HG02981 (cell line): ENCODE measurements around the gene HLTF.

Source experiments
- ATAC-seq: cut with Tn5 transposase; IDR thresholded peaks from one replicate; pipeline ENCODE4 v1.9.1; 2021; ENCODE audit warnings: mild to moderate bottlenecking, moderate library complexity; ENCODE audit not compliant: unreplicated experiment

HLTF gene

GRCh38 chr3:149020196-149020838 lies 66.0 kb downstream of the HLTF start:
- ATAC-seq = no peak

DNA sequence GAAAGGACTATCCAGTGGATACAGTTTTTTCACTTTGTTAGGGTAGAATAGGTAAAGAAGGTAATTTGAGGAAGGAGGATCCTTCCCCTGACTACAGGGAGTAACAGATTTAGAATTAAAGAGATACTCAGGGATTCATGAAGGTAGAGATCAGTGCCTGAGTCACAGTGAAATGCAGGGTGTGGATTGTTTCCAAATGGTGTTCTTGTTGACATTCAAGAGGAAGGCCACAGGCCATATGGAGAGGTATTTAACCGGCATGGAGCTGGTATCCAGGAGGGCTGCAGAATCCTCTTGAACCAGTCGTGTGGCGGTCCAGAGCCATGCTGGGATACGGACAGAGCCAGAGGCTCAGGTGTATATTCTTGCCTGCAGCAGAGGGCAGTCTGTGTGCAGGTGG lies 66.8 kb downstream of the HLTF start:
- ATAC-seq = no peak

GRCh38 chr3:149018247-149018646 lies 68.1 kb downstream of the HLTF start:
- no peak for ATAC-seq

DNA sequence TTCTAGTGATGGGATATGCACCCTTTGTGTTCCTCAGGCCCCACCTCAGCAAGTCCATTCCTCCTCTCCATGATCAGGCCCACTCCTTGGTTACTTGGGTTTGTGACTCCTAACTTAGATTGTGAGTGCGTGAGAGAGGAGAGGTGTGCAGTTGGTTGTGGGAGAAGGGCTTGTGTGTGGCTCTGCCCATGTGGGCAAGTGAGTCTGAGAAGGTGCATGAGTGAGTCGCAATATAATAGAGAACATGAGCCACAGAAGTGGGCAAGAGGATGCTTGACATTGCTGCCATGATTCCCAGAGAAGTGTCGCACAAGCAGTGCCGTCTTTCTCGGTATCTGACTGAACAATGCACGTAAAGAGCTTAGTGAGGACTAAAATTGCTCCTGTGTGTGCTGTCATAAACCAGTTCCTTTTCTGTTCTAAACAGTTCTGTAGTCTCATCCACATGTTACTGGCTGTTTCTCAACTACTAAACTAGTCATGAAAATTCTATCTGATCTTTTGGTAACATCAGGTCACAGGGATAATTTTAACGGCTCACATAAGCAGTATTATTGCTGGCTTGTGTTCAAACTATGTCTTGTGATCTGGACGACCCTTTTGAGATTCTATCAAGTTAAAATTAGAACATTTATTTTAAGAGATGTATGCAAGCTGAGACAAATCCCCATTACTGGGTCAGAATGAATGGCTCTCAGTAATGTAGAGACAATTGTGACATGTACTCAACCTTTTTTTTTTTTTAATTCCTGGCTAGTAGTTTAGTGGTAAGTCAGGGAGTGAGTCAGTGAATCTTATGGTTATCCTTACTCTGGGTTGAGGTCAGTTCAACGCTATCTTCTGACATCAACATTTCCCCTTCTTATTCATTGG lies 69.4 kb downstream of the HLTF start:
- no peak for ATAC-seq

GRCh38 chr3:149016242-149016641 lies 70.1 kb downstream of the HLTF start:
- ATAC-seq = no peak

DNA sequence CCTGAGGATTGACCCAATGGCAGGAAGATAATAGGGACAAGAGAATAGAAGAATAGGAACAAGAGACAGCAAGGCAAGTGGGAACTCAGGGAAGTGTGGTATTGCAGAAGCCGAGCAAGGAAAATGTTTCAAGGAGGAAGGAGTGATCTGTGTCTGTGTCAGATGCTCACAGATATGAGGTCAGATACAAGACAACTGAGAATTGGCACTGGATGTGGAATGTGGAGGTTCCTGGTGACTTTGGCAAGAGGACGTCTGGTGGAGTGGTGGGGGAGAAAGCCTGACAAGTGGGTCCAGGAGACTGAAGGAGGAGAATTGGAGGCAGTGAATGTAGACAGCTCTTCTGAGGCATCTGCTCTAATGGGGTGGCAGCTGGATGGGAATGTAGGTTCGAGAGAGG lies 70.9 kb downstream of the HLTF start:
- ATAC-seq = no peak

DNA sequence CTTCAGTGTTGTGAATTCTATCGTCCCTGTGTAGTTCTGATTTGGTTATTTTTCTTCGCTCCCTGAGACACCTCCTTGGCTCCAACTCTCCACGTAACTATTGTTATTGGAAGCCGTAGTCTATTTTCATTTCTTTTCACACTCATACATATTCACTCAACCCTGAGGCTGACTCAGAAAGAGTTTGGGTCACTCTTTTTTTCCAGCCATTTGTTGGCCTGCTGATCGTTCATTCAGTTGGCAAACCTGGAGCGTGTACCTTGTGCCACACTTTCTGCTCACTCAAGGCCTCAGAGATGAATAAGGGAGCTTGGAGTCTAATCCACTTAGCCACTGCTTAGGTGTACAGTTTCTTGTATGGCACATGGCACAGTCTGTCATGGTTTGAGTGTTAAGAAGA lies 72.6 kb downstream of the HLTF start:
- ATAC-seq = no peak

DNA sequence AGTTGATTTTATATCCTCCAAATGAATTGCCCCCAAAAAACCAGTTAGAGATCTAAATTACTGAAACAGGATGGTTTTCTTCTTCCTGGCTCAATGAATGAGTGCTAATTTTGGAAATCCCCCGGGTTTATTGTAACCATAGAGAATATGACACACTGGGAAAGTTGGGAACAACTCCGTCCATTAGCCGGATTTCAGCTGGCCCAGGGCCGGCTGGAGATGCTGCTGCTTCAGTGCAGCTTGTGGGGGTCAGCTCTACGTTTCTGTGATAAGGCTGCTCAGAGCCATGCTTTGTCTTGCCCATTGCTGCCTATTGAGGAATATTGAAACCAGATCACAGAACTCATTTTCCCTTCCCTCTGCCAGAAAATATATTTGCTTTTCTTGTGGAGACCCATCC lies 74.7 kb downstream of the HLTF start:
- ATAC-seq = no peak

DNA sequence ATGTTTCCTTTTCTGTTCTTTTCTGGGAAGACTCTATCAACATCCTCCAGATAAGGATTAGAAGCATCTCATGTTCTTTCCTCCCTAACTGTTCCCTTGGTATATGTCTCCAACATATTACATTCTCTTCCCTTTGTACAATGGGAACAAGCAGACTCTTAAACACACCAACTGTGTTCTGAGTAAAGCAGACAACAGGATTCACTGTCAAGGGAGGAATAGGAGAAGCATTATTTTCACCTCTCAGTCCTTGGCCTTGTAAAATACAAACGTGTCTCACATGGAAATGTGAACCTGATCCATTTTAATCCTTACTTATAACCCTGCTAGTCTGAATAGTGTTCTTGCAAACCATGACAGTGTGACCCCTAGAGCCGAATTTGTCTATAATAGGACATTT lies 75.4 kb downstream of the HLTF start:
- ATAC-seq = no peak

DNA sequence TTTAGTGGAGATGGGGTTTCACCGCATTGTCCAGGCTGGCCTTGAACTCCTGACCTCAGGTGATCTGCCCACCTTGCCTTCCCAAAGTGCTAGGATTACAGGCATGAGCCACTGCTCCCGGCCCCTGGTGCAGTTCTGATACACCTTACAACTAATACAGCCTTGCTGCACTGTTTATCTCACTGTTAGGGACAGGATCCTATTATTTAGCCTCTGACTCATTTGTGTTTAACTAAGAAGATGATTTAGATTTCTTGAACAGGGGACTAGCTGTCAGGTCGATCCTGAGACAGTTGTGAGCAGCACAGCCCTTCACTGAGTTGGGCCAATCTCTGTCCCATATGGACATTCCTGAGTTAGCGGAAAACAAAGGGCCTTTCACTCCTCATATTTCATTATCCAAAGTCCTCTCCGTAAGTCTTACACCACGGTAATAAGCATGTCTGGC lies 75.8 kb downstream of the HLTF start:
- no peak for ATAC-seq

DNA sequence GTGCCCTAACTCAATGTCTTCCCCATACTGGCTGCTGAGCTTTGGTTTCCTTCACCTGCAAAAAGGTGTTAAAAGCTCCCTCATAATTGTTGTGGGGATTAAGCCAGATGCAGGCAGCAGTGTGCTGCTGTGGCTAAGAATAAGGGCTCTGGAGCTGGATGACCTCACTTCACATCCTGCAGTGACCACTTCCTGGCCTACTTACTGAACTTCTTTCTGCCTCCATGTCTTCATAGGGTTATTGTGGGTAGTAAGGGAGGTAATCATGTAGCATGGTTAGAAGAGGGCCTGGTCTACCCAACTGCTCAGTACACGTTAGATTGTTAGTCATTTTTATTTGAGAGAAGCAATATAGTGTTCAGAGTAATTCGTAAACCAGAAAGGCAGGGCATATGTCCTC lies 76.6 kb downstream of the HLTF start:
- ATAC-seq = peak; percentile 97

- no peak for ATAC-seq
Observed at GRCh38 chr3:149007567-149008257, 78.6 kb downstream of the HLTF start.

DNA sequence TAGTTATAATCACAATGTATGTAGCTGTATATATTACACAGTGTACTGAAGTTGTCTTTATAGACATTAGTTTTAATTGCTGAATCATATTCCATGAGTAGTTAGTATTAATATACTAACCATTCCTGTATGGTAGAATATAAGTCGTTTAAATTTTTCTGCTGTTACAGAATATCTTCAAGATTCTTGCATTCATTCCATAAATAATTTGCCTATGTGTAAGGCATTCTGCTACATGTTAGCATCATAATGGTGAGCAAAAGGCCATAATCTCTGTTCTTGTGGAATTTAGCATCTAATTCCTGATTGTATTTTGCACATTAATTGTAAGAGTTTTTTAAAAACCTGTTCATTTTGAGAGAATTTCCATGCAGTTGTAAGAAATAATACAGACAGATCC lies 80.9 kb downstream of the HLTF start:
- ATAC-seq = no peak

DNA sequence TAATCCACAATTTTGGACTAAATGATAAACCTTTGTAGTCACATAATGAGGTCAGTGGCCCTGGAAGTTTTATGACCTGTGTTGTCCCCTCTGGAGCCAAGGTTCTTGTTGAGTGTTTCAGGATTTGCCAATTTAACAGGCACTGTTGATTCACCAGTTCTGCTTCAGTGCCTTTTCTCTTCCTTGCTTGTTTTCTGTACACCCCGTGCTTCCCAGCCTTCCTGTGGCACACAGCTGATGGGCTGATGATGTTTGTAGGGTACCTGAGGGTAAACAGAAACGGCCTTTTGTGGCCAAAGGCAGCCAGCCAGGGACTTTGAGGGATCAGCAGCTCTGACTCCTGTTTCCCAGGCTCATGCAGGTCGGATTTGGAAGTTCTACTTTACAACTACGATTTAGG lies 81.7 kb downstream of the HLTF start:
- ATAC-seq = no peak

GRCh38 chr3:149003653-149004305 lies 82.6 kb downstream of the HLTF start:
- peak; percentile 78 for ATAC-seq

DNA sequence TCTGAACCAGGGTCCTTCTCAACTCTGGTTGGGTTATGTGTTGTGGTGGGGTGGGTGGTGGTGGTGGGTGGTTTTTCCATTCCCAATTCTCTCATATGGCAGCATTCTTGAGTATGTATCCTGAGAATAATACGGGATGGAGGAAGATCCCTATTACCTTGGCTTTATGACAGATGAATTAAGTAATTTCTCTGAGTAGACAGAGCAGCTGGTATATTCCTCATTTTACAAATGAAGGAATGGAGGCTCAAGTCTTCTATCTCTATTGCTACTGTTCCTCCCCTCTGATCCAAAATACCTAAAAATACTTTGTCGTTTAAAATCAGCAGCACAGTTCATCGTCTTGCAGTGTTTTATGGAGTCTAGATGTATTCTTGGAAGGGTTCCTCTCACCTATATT lies 84.6 kb downstream of the HLTF start:
- no peak for ATAC-seq

DNA sequence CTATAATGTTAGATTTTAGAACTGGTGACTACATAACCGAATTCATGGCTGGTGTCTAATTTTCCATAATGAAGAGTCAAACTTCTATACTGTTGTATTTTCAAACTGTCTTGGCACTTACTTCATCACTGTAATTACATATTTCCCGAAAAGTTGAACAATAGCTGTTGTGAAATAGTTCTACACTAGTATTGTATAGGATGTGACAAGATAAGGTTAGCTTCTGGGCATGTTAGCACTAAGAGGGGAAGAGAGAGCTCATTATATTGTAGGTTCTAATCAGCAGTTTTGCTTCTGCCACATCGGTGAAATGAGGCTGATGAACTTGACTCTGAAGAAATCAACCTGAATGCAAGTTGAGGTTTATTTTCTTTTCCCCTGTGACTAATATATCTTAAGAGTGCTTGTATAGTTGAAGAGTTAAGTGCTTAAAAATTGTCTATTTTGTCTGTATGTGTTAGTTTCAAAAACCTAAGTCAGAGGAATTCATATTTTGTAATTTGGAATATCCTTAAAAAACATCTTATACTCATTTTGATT lies 86.1 kb downstream of the HLTF start:
- no peak for ATAC-seq

DNA sequence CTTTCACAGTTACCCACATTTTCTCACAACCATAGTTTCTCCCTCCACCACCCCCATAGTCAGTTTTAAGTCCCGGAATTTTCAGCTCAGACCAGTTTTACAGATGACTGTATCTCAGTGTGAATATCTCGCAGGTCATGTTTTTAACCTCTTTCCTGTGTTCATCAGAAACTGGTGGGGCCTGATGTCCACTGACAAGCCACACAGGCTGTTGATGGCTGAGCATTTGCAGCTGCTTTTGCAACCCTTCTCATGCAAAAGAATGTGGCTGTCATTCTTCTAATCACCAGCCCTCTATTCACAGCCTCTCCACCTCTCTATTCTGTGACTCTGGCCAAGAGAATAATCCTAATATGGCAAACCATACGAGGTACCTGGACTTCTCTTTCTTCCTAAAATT lies 86.5 kb downstream of the HLTF start:
- ATAC-seq = no peak

DNA sequence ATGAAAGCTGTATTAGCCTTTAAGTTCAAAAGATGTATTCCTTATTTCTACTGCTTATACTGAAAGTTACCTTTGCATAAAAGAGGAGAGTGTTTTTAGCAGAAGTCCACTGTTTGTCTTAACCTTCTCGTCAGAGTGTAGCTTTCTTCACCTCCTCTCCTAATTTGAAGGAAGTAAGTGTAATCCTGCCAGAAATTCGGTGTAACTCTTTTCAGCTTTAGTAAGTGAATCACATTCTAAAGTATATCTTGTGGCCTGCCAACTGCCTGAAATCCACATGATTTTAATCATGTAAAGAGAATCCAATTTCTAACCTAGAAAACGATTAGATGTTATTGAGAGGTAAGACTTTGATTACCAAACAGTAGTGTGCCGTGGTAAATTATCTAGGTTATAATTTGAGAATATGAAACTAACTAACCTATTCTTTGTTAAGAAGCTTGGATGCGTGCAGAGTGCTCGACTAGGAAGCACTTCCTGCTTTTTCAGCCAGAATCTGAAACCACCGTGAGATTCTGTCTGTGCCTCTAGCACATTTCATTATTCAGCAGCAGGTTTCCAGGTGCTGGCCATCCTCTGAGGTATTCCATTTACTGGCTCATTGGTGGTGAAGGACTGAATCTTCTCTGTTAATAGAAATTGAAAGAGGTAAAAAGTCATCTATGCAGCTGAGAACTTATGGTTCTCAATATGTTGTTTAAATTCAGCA lies 87.5 kb downstream of the HLTF start:
- ATAC-seq = peak; percentile 49

GRCh38 chr3:148998297-148998696 lies 88.0 kb downstream of the HLTF start:
- no peak for ATAC-seq
